ENCODE data around the gene HSPB7.

GRCh38 chr1:15975805-15976680, 41.8 kb downstream of the HSPB7 start, which contains the start of gene ZBTB17:
- TF ChIP-seq CTCF (IDR thresholded peaks at IDR 0.05; ENCODE audit: low read length) (no peak), EZH2 (IDR thresholded peaks at IDR 0.05; ENCODE audit: borderline replicate concordance, low read length) (no peak)

Data from OCI-LY1 (cell line).